GM12878 (cell line): ENCODE results near the gene RPS8. TPM values are rescaled to one million over a fixed set of nuclear protein-coding genes. Genes with fewer than 3 reads are reported as not detected.

Experiments
- ATAC-seq: fragments of 200-7000 bp; cut with Tn5 transposase; 3 replicates; pipeline ENCODE4 v1.9.1; 2020; ENCODE audit warnings: mild to moderate bottlenecking, moderate library complexity
- BruUV-seq: library from RNA; stranded (reverse); fragments of 400-500 nt; replicated peaks from 2 replicates; lab custom pipeline; 2021; lab: Mats Ljungman, UMichigan
- CTCF ChIA-PET: fragments of 300-600 bp; sonication (Branson Sonifier 250); formaldehyde crosslinking; extraction: SDS; loops from one replicate; lab custom pipeline; 2021; ENCODE audit warnings: inconsistent platforms; lab: Yijun Ruan, JAX
- POLR2A ChIA-PET: fragments of 350-600 bp; formaldehyde crosslinking; extraction: SDS; loops from one replicate; lab custom pipeline; 2021; ENCODE audit warnings: inconsistent platforms; lab: Charles Lee
- RAD21 ChIA-PET: fragments of 300-600 bp; sonication (Branson Sonifier 250); formaldehyde crosslinking; loops from one replicate; lab custom pipeline; 2023; ENCODE audit warnings: antibody characterized with exemption; ENCODE audit not compliant: unreplicated experiment; lab: Charles Lee
- SMC1A ChIA-PET: fragments of 300-600 bp; sonication (Branson Sonifier 250); formaldehyde crosslinking; loops from one replicate; lab custom pipeline; 2023; ENCODE audit not compliant: unreplicated experiment, uncharacterized antibody; lab: Charles Lee
- DNase-seq: peaks from one replicate; pipeline ENCODE4 v3.0.0-alpha.2; 2011; ENCODE audit warnings: low read depth, low spot score
- FAIRE-seq: peaks from 3 replicates; lab custom pipeline; 2011; peaks lifted over from hg19 to GRCh38; lab: Jason Lieb, UNC
- H2AFZ ChIP-seq: 2 replicates; pipeline ENCODE4 v1.6.0; 2011; ENCODE audit warnings: low read depth, low read length, control low read depth; ENCODE audit not compliant: control insufficient read depth
- H3K27ac ChIP-seq: 2 replicates; pipeline ENCODE4 v1.5.1; 2011; ENCODE audit warnings: control low read depth; ENCODE audit not compliant: control insufficient read depth, insufficient read depth
- H3K27me3 ChIP-seq, 2 experiments: replicated peaks in 1 of 2; 2 replicates each; pipeline versions ENCODE4 v1.6.0 to v1.6.1; 2011; ENCODE audit warnings: low read length in 1 of 2; ENCODE audit not compliant: control insufficient read depth in 2 of 2, insufficient read depth in 2 of 2
- H3K36me3 ChIP-seq, 2 experiments: 2 replicates each; pipeline ENCODE4 v1.5.1; 2011; ENCODE audit warnings: low read length in 1 of 2; ENCODE audit not compliant: control insufficient read depth in 2 of 2, insufficient read depth in 2 of 2
- H3K4me1 ChIP-seq: 2 replicates; pipeline ENCODE4 v1.6.1; 2011; ENCODE audit warnings: mild to moderate bottlenecking, low read length, moderate library complexity, mixed read lengths; ENCODE audit not compliant: control insufficient read depth, insufficient read depth
- H3K4me2 ChIP-seq: 2 replicates; pipeline ENCODE4 v1.6.0; 2011; ENCODE audit warnings: control low read depth; ENCODE audit not compliant: control insufficient read depth, insufficient read depth
- H3K4me3 ChIP-seq: fragments of 200-600 bp; sonication (generic); 2 replicates; pipeline ENCODE4 v1.5.1; 2016
- H3K79me2 ChIP-seq: 2 replicates; pipeline ENCODE4 v1.6.0; 2011; ENCODE audit warnings: low read length; ENCODE audit not compliant: control insufficient read depth, insufficient read depth
- H3K9ac ChIP-seq: 2 replicates; pipeline ENCODE4 v1.8.0; 2011; ENCODE audit warnings: low read length, control low read depth, mixed read lengths; ENCODE audit not compliant: control insufficient read depth, insufficient read depth
- H3K9me3 ChIP-seq: replicated peaks from 3 replicates; pipeline ENCODE4 v1.5.1; 2011; ENCODE audit warnings: mild to moderate bottlenecking, low read length; ENCODE audit not compliant: control insufficient read depth, insufficient read depth
- H4K20me1 ChIP-seq: 2 replicates; pipeline ENCODE4 v1.6.0; 2011; ENCODE audit not compliant: control insufficient read depth, insufficient read depth
- BHLHE40 ChIP-seq, 2 experiments: fragments of 450-650 bp in 1 of 2; IDR thresholded peaks; 2 replicates each; pipeline ENCODE4 v1.6.1; 2011 to 2017; ENCODE audit warnings: low read depth in 2 of 2, borderline replicate concordance in 1 of 2, improper control_type of control experiment in 1 of 2, low read length in 1 of 2, mild to moderate bottlenecking in 1 of 2
- CEBPZ ChIP-seq: fragments of 150-350 bp; IDR thresholded peaks from 2 replicates; pipeline ENCODE4 v1.6.1; 2016; ENCODE audit warnings: low read depth, low read length
- FOXM1 ChIP-seq: IDR thresholded peaks from 2 replicates; pipeline ENCODE4 v1.6.1; 2012; ENCODE audit warnings: low read depth, mild to moderate bottlenecking, inconsistent platforms, low read length, moderate library complexity
- GABPA ChIP-seq: IDR thresholded peaks from 2 replicates; pipeline ENCODE4 v1.6.1; 2014; ENCODE audit warnings: antibody characterized with exemption, low read depth, mild to moderate bottlenecking, inconsistent platforms
- JUNB ChIP-seq: IDR thresholded peaks from 2 replicates; pipeline ENCODE4 v1.6.1; 2016; ENCODE audit warnings: antibody characterized with exemption, mild to moderate bottlenecking
- NFIC ChIP-seq: IDR thresholded peaks from 2 replicates; pipeline ENCODE4 v1.6.1; 2012; ENCODE audit warnings: low read depth, mild to moderate bottlenecking, inconsistent platforms, low read length, moderate library complexity
- POLR2A ChIP-seq: IDR thresholded peaks from 2 replicates; pipeline ENCODE4 v1.6.1; 2011; ENCODE audit warnings: low read depth, mild to moderate bottlenecking, low read length
- RBBP5 ChIP-seq: fragments of 200-600 bp; sonication (generic); conservative IDR thresholded peaks from 2 replicates; pipeline ENCODE4 v1.6.1; 2016
- SKIL ChIP-seq: fragments of 450-650 bp; IDR thresholded peaks from 2 replicates; pipeline ENCODE4 v1.6.1; 2017; ENCODE audit warnings: mild to moderate bottlenecking, low read depth, inconsistent platforms; ENCODE audit not compliant: poor library complexity, severe bottlenecking
- STAT1 ChIP-seq: fragments of 450-650 bp; conservative IDR thresholded peaks from 2 replicates; pipeline ENCODE4 v1.6.1; 2014; ENCODE audit warnings: antibody characterized with exemption, mild to moderate bottlenecking
- STAT3 ChIP-seq: IDR thresholded peaks from 2 replicates; pipeline ENCODE4 v1.6.1; 2011; ENCODE audit warnings: low read depth, low read length, improper control_type of control experiment
- TAF1 ChIP-seq: IDR thresholded peaks from 2 replicates; pipeline ENCODE4 v1.6.1; 2011; ENCODE audit warnings: mild to moderate bottlenecking, low read depth, low read length, borderline replicate concordance
- WRNIP1 ChIP-seq: IDR thresholded peaks from 2 replicates; pipeline ENCODE4 v1.6.1; 2011; ENCODE audit warnings: low read depth, low read length, improper control_type of control experiment, borderline replicate concordance
- WGBS: methylation state at CpG from one replicate; pipeline ENCODE4 v1.1.6; 2016; ENCODE audit warnings: low lambda C conversion rate; ENCODE audit not compliant: insufficient replicate concordance, insufficient coverage; ENCODE audit errors: missing lambda C conversion rate; 5-methylcytosine and 5-hydroxymethylcytosine counted together
- in situ Hi-C: fragments of 300-500 bp; cut with MboI; formaldehyde crosslinking; loops from 9 replicates; pipeline ENCODE4 v1.14.3; 2018; ENCODE audit warnings: mixed read lengths
- intact Hi-C: fragments of 100-400 bp; cut with micrococcal nuclease; formaldehyde crosslinking; loops from one replicate; pipeline ENCODE4 v1.14.2; 2022; ENCODE audit not compliant: unreplicated experiment
- polyA plus RNA-seq, 11 experiments: library from polyadenylated mRNA; depleted of rRNA in 4 of 11; unstranded in 6 of 11; stranded (reverse) in 5 of 11; fragments of >200 nt; fragmentation: Nextera tagmentation in 4 of 11; fragmentation: Illumina TruSeq in 1 of 11; extraction: Ambion mirVana in 4 of 11; extraction: Trizol in 1 of 11; gene quantifications; 1 replicate in 1 of 11; 2 replicates in 10 of 11; pipeline versions ENCODE4 v1.2.1 to v1.2.3, GENCODE V29; 2011 to 2016; ENCODE audit warnings: inconsistent platforms in 2 of 11, missing spikeins in 2 of 11, low read depth in 1 of 11
- total RNA-seq, 4 experiments: library from RNA; depleted of rRNA in 3 of 4; stranded (reverse); fragments of >200 nt in 3 of 4; fragmentation: Illumina TruSeq in 1 of 4; extraction: Trizol in 1 of 4; gene quantifications; 2 replicates each; pipeline versions ENCODE4 v1.2.1 to v1.2.3, GENCODE V29; 2013 to 2021
- TF ChIP-seq, protein P1 (sequence below): fragments of 450-650 bp; IDR thresholded peaks from 2 replicates; pipeline ENCODE4 v1.6.1; 2018; ENCODE audit warnings: mild to moderate bottlenecking, low read depth, moderate library complexity; ENCODE audit not compliant: partially characterized antibody

Gene RPS8
- total and polyA plus RNA-seq, 10 of the 15 experiments (the other 5 are each of a cell fraction or from before 2014, with no cell fraction given) = 1,296 to 3,461 (median 2,877) TPM

GRCh38 chr1:44822131-44822701, 46.9 kb downstream of the RPS8 start:
- 38% methylated on average over 6 of the region's 6 CpGs for WGBS
- TF ChIP-seq NFIC (no peak), JUNB (no peak), SKIL (no peak), CEBPZ (no peak), BHLHE40 (IDR thresholded peaks at IDR 0.05; ENCODE audit: borderline replicate concordance in 1 of 2, low read depth in 2 of 2, low read length in 1 of 2) (no peak), STAT1 (no peak), RBBP5 (no peak), GABPA (no peak), STAT3 (no peak), WRNIP1 (no peak), POLR2A (no peak), TAF1 (no peak), FOXM1 (no peak)
- TF ChIP-seq, protein P1, sequence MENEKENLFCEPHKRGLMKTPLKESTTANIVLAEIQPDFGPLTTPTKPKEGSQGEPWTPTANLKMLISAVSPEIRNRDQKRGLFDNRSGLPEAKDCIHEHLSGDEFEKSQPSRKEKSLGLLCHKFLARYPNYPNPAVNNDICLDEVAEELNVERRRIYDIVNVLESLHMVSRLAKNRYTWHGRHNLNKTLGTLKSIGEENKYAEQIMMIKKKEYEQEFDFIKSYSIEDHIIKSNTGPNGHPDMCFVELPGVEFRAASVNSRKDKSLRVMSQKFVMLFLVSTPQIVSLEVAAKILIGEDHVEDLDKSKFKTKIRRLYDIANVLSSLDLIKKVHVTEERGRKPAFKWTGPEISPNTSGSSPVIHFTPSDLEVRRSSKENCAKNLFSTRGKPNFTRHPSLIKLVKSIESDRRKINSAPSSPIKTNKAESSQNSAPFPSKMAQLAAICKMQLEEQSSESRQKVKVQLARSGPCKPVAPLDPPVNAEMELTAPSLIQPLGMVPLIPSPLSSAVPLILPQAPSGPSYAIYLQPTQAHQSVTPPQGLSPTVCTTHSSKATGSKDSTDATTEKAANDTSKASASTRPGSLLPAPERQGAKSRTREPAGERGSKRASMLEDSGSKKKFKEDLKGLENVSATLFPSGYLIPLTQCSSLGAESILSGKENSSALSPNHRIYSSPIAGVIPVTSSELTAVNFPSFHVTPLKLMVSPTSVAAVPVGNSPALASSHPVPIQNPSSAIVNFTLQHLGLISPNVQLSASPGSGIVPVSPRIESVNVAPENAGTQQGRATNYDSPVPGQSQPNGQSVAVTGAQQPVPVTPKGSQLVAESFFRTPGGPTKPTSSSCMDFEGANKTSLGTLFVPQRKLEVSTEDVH = no peak

More at GRCh38 chr1:44822131-44822701, 46.9 kb downstream of the RPS8 start:
- DNase-seq (no peak), ATAC-seq (no peak), FAIRE-seq (no peak)
- Histone ChIP-seq H3K4me1 (peaks cover 4% of the 10 kb centered on the region), H3K4me3 (no peak overlapping the region), H3K9me3 (no peaks in the 10 kb centered on the region), H3K9ac (no peak overlapping the region), H3K36me3 (no peaks in the 10 kb centered on the region), H3K79me2 (no peaks in the 10 kb centered on the region), H4K20me1 (no peaks in the 10 kb centered on the region), H3K4me2 (no peak overlapping the region), H2AFZ (no peak overlapping the region), H3K27ac (no peak overlapping the region), H3K27me3 (no peaks in the 10 kb centered on the region; a peak in 1 of 4 replicates)
- intact Hi-C loops (no loop called here), in situ Hi-C loops (no loop called here)
- ChIA-PET SMC1A (interaction anchor here (0.9 to 5.9 kb wide), 7 partner anchors 9 to 31 kb away, joined by 3 to 52 read pairs (median 5); partner anchors contain the start of genes BTBD19, DYNLT4 and PLK3), POLR2A (interaction anchor here (0.5 to 5.9 kb wide), 9 partner anchors 8 to 670 kb away, joined by 3 to 56 read pairs (median 5); partner anchors contain the start of genes BTBD19, HECTD3 and PLK3), RAD21 (interaction anchor here (1.1 to 2.1 kb wide), 7 partner anchors 8 to 481 kb away, joined by 3 to 10 read pairs (median 4); partner anchors contain the start of genes HECTD3, PLK3 and UROD), CTCF (interaction anchor here (0.8 to 3.6 kb wide), 10 partner anchors 8 to 93 kb away, joined by 3 to 21 read pairs (median 4); partner anchors contain the start of gene PLK3)
- no TSS peak for BruUV-seq
